ENCODE results near the gene ZMAT2.

DNA sequence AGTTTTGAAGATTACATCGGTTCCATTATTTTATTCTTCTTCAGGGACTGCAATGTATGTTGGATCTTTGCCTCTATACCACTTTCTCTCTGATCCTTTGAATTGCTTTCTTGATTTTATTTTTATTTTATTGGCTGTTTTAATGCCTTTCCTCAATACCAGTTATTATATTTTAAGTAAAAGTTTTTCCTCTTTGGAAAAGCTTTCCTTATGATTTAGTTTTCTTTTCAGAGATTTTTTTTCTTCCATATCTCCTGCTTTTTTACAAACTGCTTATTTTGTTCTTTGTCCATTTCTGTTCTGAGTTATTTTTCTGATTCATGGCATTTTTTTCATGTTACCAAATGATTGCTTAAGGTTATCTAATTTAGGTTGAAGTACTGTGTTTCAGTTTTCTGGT is 11.5 kb downstream of the ZMAT2 start:
- TF ChIP-seq CTCF (IDR thresholded peaks at IDR 0.05 in 2 of 3, conservative IDR thresholded peaks at IDR 0.05 in 1 of 3; ENCODE audit: borderline replicate concordance in 1 of 3, insufficient read depth in 1 of 3, low read depth in 2 of 3, low read length in 2 of 3) (no peak), EGR1 (IDR thresholded peaks at IDR 0.05; ENCODE audit: low read depth) (no peak), EZH2 (IDR thresholded peaks at IDR 0.05) (no peak), SIN3A (IDR thresholded peaks at IDR 0.05; ENCODE audit: low read depth) (no peak), TCF7L2 (IDR thresholded peaks at IDR 0.05; ENCODE audit: borderline replicate concordance, extremely low read depth, insufficient read depth, insufficient read length) (no peak), SP1 (IDR thresholded peaks at IDR 0.05; ENCODE audit: low read depth) (no peak), RAD21 (IDR thresholded peaks at IDR 0.05; ENCODE audit: low read depth) (no peak), POLR2A (IDR thresholded peaks at IDR 0.05; ENCODE audit: borderline replicate concordance, extremely low read depth, insufficient read depth, insufficient read length) (no peak), ZNF274 (IDR thresholded peaks at IDR 0.05; ENCODE audit: low read depth, low read length) (no peak), ELF1 (IDR thresholded peaks at IDR 0.05; ENCODE audit: borderline replicate concordance, low read depth) (no peak), REST (IDR thresholded peaks at IDR 0.05; ENCODE audit: low read depth) (no peak), ZFX (IDR thresholded peaks at IDR 0.05) (no peak), YY1 (IDR thresholded peaks at IDR 0.05; ENCODE audit: extremely low read depth, insufficient replicate concordance, low read depth, low read length) (no peak)
